ENCODE results near the gene EXO1.

- TF ChIP-seq CTCF (IDR thresholded peaks at IDR 0.05) (no peak), POLR2A (IDR thresholded peaks at IDR 0.05) (no peak)
Measured at GRCh38 chr1:241899210-241899609, 51.2 kb downstream of the EXO1 start.

Data from thyroid gland (tissue), 4 donors.